Left lung (tissue), 10 donors: Measurements from ENCODE around the gene JCHAIN. TPM values are rescaled to one million over a fixed set of nuclear protein-coding genes. Genes with fewer than 3 reads are reported as not detected.
"Not testable (repeated sequence)": the region's sequence is repeated elsewhere in the genome, so short reads cannot be mapped to it uniquely, and the experiment has no call there.

ENCODE experiments used
- ATAC-seq: fragments of 200-7000 bp; cut with Tn5 transposase; one replicate; pipeline ENCODE4 v1.9.1; 2020; ENCODE audit warnings: moderate library complexity
- DNase-seq, 4 donors: peaks; one replicate each; pipeline ENCODE4 v3.0.0-alpha.2; 2013 to 2020
- H3K27ac ChIP-seq, 2 donors: fragments of 200-600 bp; sonication (generic) in 1 of 2; one replicate each; pipeline versions ENCODE4 v1.5.0 to v1.8.0; 2020 to 2021
- H3K27me3 ChIP-seq, 2 donors: fragments of 200-600 bp; sonication (generic) in 1 of 2; one replicate each; pipeline versions ENCODE4 v1.5.0 to v1.8.0; 2020 to 2021
- H3K36me3 ChIP-seq, 2 donors: fragments of 200-600 bp; sonication (generic) in 1 of 2; one replicate each; pipeline versions ENCODE4 v1.5.0 to v1.8.0; 2020 to 2021
- H3K4me1 ChIP-seq, 2 donors: fragments of 200-600 bp; one replicate each; pipeline ENCODE4 v1.8.0; 2021
- H3K4me3 ChIP-seq, 2 donors: fragments of 200-600 bp; sonication (generic) in 1 of 2; one replicate each; pipeline versions ENCODE4 v1.5.0 to v1.8.0; 2020 to 2021; ENCODE audit warnings: mild to moderate bottlenecking in 1 of 2
- H3K9me3 ChIP-seq, 2 donors: fragments of 200-600 bp; sonication (generic) in 1 of 2; one replicate each; pipeline versions ENCODE4 v1.5.0 to v1.8.0; 2020 to 2021
- CTCF ChIP-seq, 2 donors: fragments of 200-600 bp; sonication (generic) in 1 of 2; IDR thresholded peaks; one replicate each; pipeline versions ENCODE4 v1.5.0 to v1.8.0; 2021; ENCODE audit warnings: antibody characterized with exemption in 2 of 2
- intact Hi-C, 2 donors: fragments of 100-400 bp; cut with DNase I; formaldehyde crosslinking; loops; one replicate each; pipeline versions ENCODE4 v1.11.2 to v1.14.2; 2022
- polyA plus RNA-seq, 6 donors: library from polyadenylated mRNA; unstranded; fragments of 120-200 nt; gene quantifications; one replicate each; pipeline ENCODE4 v1.2.1, GENCODE V29; 2013; ENCODE audit not compliant: insufficient read length in 6 of 6
- total RNA-seq, 2 donors: library from RNA; stranded (reverse); fragmentation: NEBNext Ultra II Directional; extraction: Animal tissue kit (Norgen Biotek cat#: 25700); gene quantifications; one replicate each; pipeline ENCODE4 v1.2.1, GENCODE V29; 2021
- donor health status: DM: no; HTN: yes; CAD: no.
- donor health status: DM: no; HTN: no; CAD: no.

JCHAIN gene
- total and polyA plus RNA-seq, 8 donors: 1.5 to 184 (median 2.4) TPM

GRCh38 chr4:70703619-70704214, 37.4 kb upstream of the JCHAIN start:
- DNase-seq (peak in 2 of 4 donors; percentile 41 to 48), ATAC-seq (peak; percentile 13)
- Histone ChIP-seq H3K36me3 (no peaks in the 10 kb centered on the region), H3K27ac (peak overlapping the region; percentile 95 to 97), H3K4me3 (peak overlapping the region; percentile 73 to 77), H3K27me3 (peaks cover 0 to 5% of the 10 kb centered on the region in 2 donors), H3K9me3 (no peaks in the 10 kb centered on the region), H3K4me1 (peaks cover 4 to 38% of the 10 kb centered on the region in 2 donors)
- TF ChIP-seq CTCF (IDR thresholded peaks at IDR 0.05): no peak
- intact Hi-C loops: no loop called here

GRCh38 chr4:70702592-70702991, 36.3 kb upstream of the JCHAIN start:
- H3K36me3 ChIP-seq, H3K27ac ChIP-seq, H3K4me3 ChIP-seq, H3K9me3 ChIP-seq, intact Hi-C loops, H3K27me3 ChIP-seq, ATAC-seq, DNase-seq: not testable (repeated sequence)
- H3K4me1 ChIP-seq: peaks cover 0 to 33% of the 10 kb centered on the region in 2 donors

- H3K9me3 ChIP-seq: no peaks in the 10 kb centered on the region
- DNase-seq (no peak), ATAC-seq (no peak)
- H3K27ac ChIP-seq: no peak overlapping the region
- no peak overlapping the region for H3K4me3 ChIP-seq
- no peak for TF ChIP-seq CTCF (IDR thresholded peaks at IDR 0.05)
- peaks cover 0 to 5% of the 10 kb centered on the region in 2 donors for H3K27me3 ChIP-seq
- H3K4me1 ChIP-seq: peaks cover 0 to 20% of the 10 kb centered on the region in 2 donors
- H3K36me3 ChIP-seq: no peaks in the 10 kb centered on the region
- intact Hi-C loops: no loop called here
Measured at GRCh38 chr4:70701271-70701670, 35.0 kb upstream of the JCHAIN start.

GRCh38 chr4:70700712-70701111, 34.4 kb upstream of the JCHAIN start:
- ATAC-seq (no peak), DNase-seq (no peak)
- peaks cover 0 to 14% of the 10 kb centered on the region in 2 donors for H3K4me1 ChIP-seq

GRCh38 chr4:70698435-70698834, 32.1 kb upstream of the JCHAIN start:
- DNase-seq, ATAC-seq, H3K27me3 ChIP-seq, H3K27ac ChIP-seq, H3K4me1 ChIP-seq, intact Hi-C loops, H3K9me3 ChIP-seq, H3K36me3 ChIP-seq, H3K4me3 ChIP-seq: not testable (repeated sequence)

More at GRCh38 chr4:70700712-70701111, 34.4 kb upstream of the JCHAIN start:
- intact Hi-C loops: no loop called here
- Histone ChIP-seq H3K36me3 (no peaks in the 10 kb centered on the region), H3K4me3 (no peak overlapping the region), H3K27ac (no peak overlapping the region), H3K9me3 (no peaks in the 10 kb centered on the region), H3K27me3 (peaks cover 0 to 4% of the 10 kb centered on the region in 2 donors)
- TF ChIP-seq CTCF (IDR thresholded peaks at IDR 0.05): no peak

- not testable (repeated sequence) for DNase-seq, H3K27me3 ChIP-seq, ATAC-seq
Measured at GRCh38 chr4:70694633-70695032, 28.3 kb upstream of the JCHAIN start.

More at GRCh38 chr4:70694633-70695032, 28.3 kb upstream of the JCHAIN start:
- peaks cover 0 to 12% of the 10 kb centered on the region in 2 donors for H3K36me3 ChIP-seq
- H3K4me1 ChIP-seq: peaks cover 3 to 30% of the 10 kb centered on the region in 2 donors
- not testable (repeated sequence) for H3K4me3 ChIP-seq, H3K27ac ChIP-seq, H3K9me3 ChIP-seq
- intact Hi-C loops: loop anchor here in 1 of 2 donors (5.0 kb wide), 1 partner anchor 143 kb away; the partner anchor contains the start of gene GRSF1
